ENCODE data around the gene EPHB6.

The EPHB6 gene

GRCh38 chr7:142917447-142917846 is 62.6 kb downstream of the EPHB6 start:
- DNase-seq (ENCODE audit: low read depth): no peak
- H3K4me3 ChIP-seq (ENCODE audit: low read depth, low read length): no peak overlapping the region
- no peak for TF ChIP-seq CTCF (IDR thresholded peaks at IDR 0.05; ENCODE audit: insufficient read depth, low read depth, low read length, missing control alignments)

- no peak for TF ChIP-seq CTCF (IDR thresholded peaks at IDR 0.05; ENCODE audit: insufficient read depth, low read depth, low read length, missing control alignments)
Measured at GRCh38 chr7:142918901-142919300, 64.0 kb downstream of the EPHB6 start.

GRCh38 chr7:142919656-142920055 is 64.8 kb downstream of the EPHB6 start:
- DNase-seq (ENCODE audit: low read depth): no peak
- TF ChIP-seq CTCF (IDR thresholded peaks at IDR 0.05; ENCODE audit: insufficient read depth, low read depth, low read length, missing control alignments): no peak
- H3K4me3 ChIP-seq (ENCODE audit: low read depth, low read length): no peak overlapping the region

More at GRCh38 chr7:142918901-142919300, 64.0 kb downstream of the EPHB6 start:
- DNase-seq (ENCODE audit: low read depth): no peak
- H3K4me3 ChIP-seq (ENCODE audit: low read depth, low read length): no peak overlapping the region
